HepG2 (cell line): ENCODE measurements around the gene ACTN4. TPM values are rescaled to one million over a fixed set of nuclear protein-coding genes. Genes with fewer than 3 reads are reported as not detected.

Source experiments
- ATAC-seq: fragments of 200-7000 bp; cut with Tn5 transposase; 3 replicates; pipeline ENCODE4 v1.9.1; 2020; ENCODE audit warnings: mild to moderate bottlenecking, moderate library complexity
- BruUV-seq: library from RNA; stranded (reverse); fragments of 400-500 nt; replicated peaks from 2 replicates; lab custom pipeline; 2021; lab: Mats Ljungman, UMichigan
- CTCF ChIA-PET: fragments of 300-600 bp; formaldehyde crosslinking; extraction: SDS; loops from one replicate; lab custom pipeline; 2021; ENCODE audit warnings: low total read pairs, inconsistent platforms, low intra/inter-chr PET ratio; lab: Yijun Ruan, JAX
- POLR2A ChIA-PET: fragments of 350-600 bp; sonication (Branson Sonifier 250); formaldehyde crosslinking; loops from one replicate; lab custom pipeline; 2020; ENCODE audit warnings: antibody characterized with exemption, inconsistent platforms; lab: Yijun Ruan, JAX
- DNase-seq: peaks from one replicate; pipeline ENCODE4 v3.0.0-alpha.2; 2015; ENCODE audit warnings: low spot score
- FAIRE-seq: peaks from 3 replicates; lab custom pipeline; 2011; peaks lifted over from hg19 to GRCh38; lab: Jason Lieb, UNC
- H2AFZ ChIP-seq: one replicate; pipeline ENCODE4 v1.6.1; 2011; ENCODE audit warnings: low read length, inconsistent platforms
- H3K27ac ChIP-seq: fragments of 300-600 bp; 3 replicates; pipeline ENCODE4 v1.8.0; 2011; ENCODE audit warnings: mixed run types, mild to moderate bottlenecking, mixed read lengths, low read length, inconsistent platforms; ENCODE audit not compliant: insufficient read depth; ENCODE audit errors: extremely low read length
- H3K27me3 ChIP-seq, 2 experiments: fragments of 200-600 bp in 1 of 2; 2 replicates in 1 of 2; 3 replicates in 1 of 2; pipeline versions ENCODE4 v1.6.0 to v1.8.0; 2011; ENCODE audit warnings: low read length in 2 of 2, mild to moderate bottlenecking in 2 of 2, moderate library complexity in 2 of 2, inconsistent platforms in 1 of 2; ENCODE audit not compliant: insufficient read depth in 2 of 2, control insufficient read depth in 1 of 2
- H3K36me3 ChIP-seq, 2 experiments: fragments of 200-600 bp in 1 of 2; replicated peaks in 1 of 2; 2 replicates in 1 of 2; 3 replicates in 1 of 2; pipeline versions ENCODE4 v1.5.1 to v1.8.0; 2011; ENCODE audit warnings: low read length in 2 of 2, inconsistent platforms in 1 of 2; ENCODE audit not compliant: insufficient read depth in 2 of 2, control insufficient read depth in 1 of 2
- H3K4me1 ChIP-seq: 2 replicates; pipeline ENCODE4 v1.5.1; 2012; ENCODE audit warnings: low read length, inconsistent platforms; ENCODE audit not compliant: insufficient read depth
- H3K4me2 ChIP-seq: 2 replicates; pipeline ENCODE4 v1.6.0; 2011; ENCODE audit warnings: low read depth, low read length, inconsistent platforms
- H3K4me3 ChIP-seq, 3 experiments: fragments of 200-600 bp in 1 of 3; sonication (generic), shearing (Covaris generic) in 1 of 3; replicated peaks in 1 of 3; 2 replicates each; pipeline ENCODE4 v1.5.1; 2011 to 2016; ENCODE audit warnings: low read length in 3 of 3, inconsistent platforms in 2 of 3, low read depth in 2 of 3, mild to moderate bottlenecking in 2 of 3, control low read depth in 1 of 3, mixed read lengths in 1 of 3; ENCODE audit not compliant: insufficient read depth in 1 of 3
- H3K79me2 ChIP-seq: one replicate; pipeline ENCODE4 v1.6.1; 2011; ENCODE audit warnings: low read length, inconsistent platforms; ENCODE audit not compliant: insufficient read depth
- H3K9ac ChIP-seq: 2 replicates; pipeline ENCODE4 v1.6.0; 2011; ENCODE audit warnings: mild to moderate bottlenecking, low read depth, low read length, inconsistent platforms; ENCODE audit not compliant: insufficient read depth
- H3K9me3 ChIP-seq: 2 replicates; pipeline ENCODE4 v1.5.1; 2012; ENCODE audit warnings: mild to moderate bottlenecking, low read length
- H4K20me1 ChIP-seq: 2 replicates; pipeline ENCODE4 v1.6.0; 2011; ENCODE audit warnings: inconsistent platforms, mild to moderate bottlenecking, low read length, moderate library complexity; ENCODE audit not compliant: insufficient read depth
- AGO2 ChIP-seq: fragments of 200-400 bp; formaldehyde crosslinking; optimal IDR thresholded peaks from 2 replicates; pipeline ENCODE3; 2017; ENCODE audit warnings: mild to moderate bottlenecking, low read depth, low read length, moderate library complexity
- CSRNP2 ChIP-seq: sonication (generic); formaldehyde crosslinking; conservative IDR thresholded peaks from 2 replicates; pipeline ENCODE4 v1.8.0; 2022; ENCODE audit warnings: low read depth, missing genetic modification reagents
- NBN ChIP-seq: fragments of 450-650 bp; conservative IDR thresholded peaks from 2 replicates; pipeline ENCODE4 v1.6.1; 2017
- NFIB ChIP-seq: sonication (generic); formaldehyde crosslinking; IDR thresholded peaks from 2 replicates; pipeline ENCODE4 v1.9.0; 2021; ENCODE audit warnings: missing genetic modification reagents, mild to moderate bottlenecking, borderline replicate concordance
- NFYB ChIP-seq: sonication (generic); formaldehyde crosslinking; IDR thresholded peaks from 2 replicates; pipeline ENCODE4 v1.4.0; 2020; ENCODE audit warnings: missing genetic modification reagents
- POLR2A ChIP-seq, 2 experiments: IDR thresholded peaks; 2 replicates each; pipeline ENCODE4 v1.6.1; 2011; ENCODE audit warnings: low read depth in 2 of 2, low read length in 2 of 2, mild to moderate bottlenecking in 1 of 2, moderate library complexity in 1 of 2; ENCODE audit not compliant: insufficient read depth in 1 of 2
- RBM22 ChIP-seq: fragments of 200-400 bp; formaldehyde crosslinking; optimal IDR thresholded peaks from 2 replicates; pipeline ENCODE3; 2017; ENCODE audit warnings: mild to moderate bottlenecking, low read length, moderate library complexity
- ZBTB20 ChIP-seq: sonication (generic); formaldehyde crosslinking; IDR thresholded peaks from 2 replicates; pipeline ENCODE4 v1.8.1; 2023; ENCODE audit warnings: missing genetic modification reagents, low read depth, mild to moderate bottlenecking, borderline replicate concordance
- ZBTB38 ChIP-seq: sonication (generic); formaldehyde crosslinking; IDR thresholded peaks from 2 replicates; pipeline ENCODE4 v1.5.1; 2020; ENCODE audit warnings: mild to moderate bottlenecking, missing genetic modification reagents
- ZFP36L1 ChIP-seq: sonication (generic); formaldehyde crosslinking; IDR thresholded peaks from 2 replicates; pipeline ENCODE4 v1.8.0; 2022; ENCODE audit warnings: mild to moderate bottlenecking, missing genetic modification reagents, moderate library complexity
- ZNF441 ChIP-seq: sonication (generic); formaldehyde crosslinking; IDR thresholded peaks from 2 replicates; pipeline ENCODE4 v1.7.0; 2021; ENCODE audit warnings: missing genetic modification reagents, borderline replicate concordance
- ZNF557 ChIP-seq: sonication (generic); formaldehyde crosslinking; IDR thresholded peaks from 2 replicates; pipeline ENCODE4 v1.4.0; 2020; ENCODE audit warnings: missing genetic modification reagents
- ZNF589 ChIP-seq: sonication (generic); formaldehyde crosslinking; conservative IDR thresholded peaks from 2 replicates; pipeline ENCODE4 v1.8.0; 2022; ENCODE audit warnings: mild to moderate bottlenecking, moderate library complexity, missing genetic modification reagents
- ZNF687 ChIP-seq: sonication (generic); formaldehyde crosslinking; IDR thresholded peaks from 2 replicates; pipeline ENCODE4 v1.5.1; 2020; ENCODE audit warnings: mild to moderate bottlenecking, missing genetic modification reagents, moderate library complexity
- ZNF720 ChIP-seq: sonication (generic); formaldehyde crosslinking; IDR thresholded peaks from 2 replicates; pipeline ENCODE4 v1.4.0; 2020; ENCODE audit warnings: missing genetic modification reagents
- WGBS: methylation state at CpG from one replicate; pipeline ENCODE4 v1.1.6; 2017; ENCODE audit warnings: low lambda C conversion rate; 5-methylcytosine and 5-hydroxymethylcytosine counted together
- in situ Hi-C: cut with HindIII; loops from 2 replicates; pipeline ENCODE4 v1.10.0; 2017; ENCODE audit warnings: low pct_unique_long_range_greater_than_20kb; ENCODE audit not compliant: extremely low pct_ligation_motif_present
- intact Hi-C: fragments of 100-400 bp; cut with micrococcal nuclease; formaldehyde crosslinking; loops from one replicate; pipeline ENCODE4 v1.10.0; 2022; ENCODE audit not compliant: unreplicated experiment
- polyA plus RNA-seq, 8 experiments: library from polyadenylated mRNA; depleted of rRNA in 3 of 8; stranded (reverse) in 7 of 8; unstranded in 1 of 8; fragments of >200 nt; fragmentation: Illumina TruSeq in 4 of 8; extraction: Trizol in 4 of 8; gene quantifications; 2 replicates each; pipeline versions ENCODE4 v1.2.1 to v1.2.3, GENCODE V29; 2011 to 2016; ENCODE audit warnings: low read depth in 4 of 8, missing spikeins in 1 of 8, mixed read lengths in 1 of 8; ENCODE audit not compliant: insufficient read depth in 1 of 8
- total RNA-seq, 5 experiments: library from RNA; depleted of rRNA; stranded (reverse); fragments of >200 nt; fragmentation: Illumina TruSeq; extraction: Trizol; gene quantifications; 2 replicates each; pipeline ENCODE4 v1.2.3, GENCODE V29; 2016; ENCODE audit warnings: low read depth in 1 of 5
- TF ChIP-seq, protein P1 (sequence below): sonication (generic); formaldehyde crosslinking; IDR thresholded peaks from 2 replicates; pipeline ENCODE4 v1.4.0; 2020; ENCODE audit warnings: missing genetic modification reagents; ENCODE audit errors: not compliant biosample characterization
- TF ChIP-seq, protein P2 (sequence below): sonication (generic); formaldehyde crosslinking; IDR thresholded peaks from 2 replicates; pipeline ENCODE4 v1.4.0; 2020; ENCODE audit warnings: missing genetic modification reagents

ACTN4 gene
- total and polyA plus RNA-seq, 2 of the 13 experiments (the other 11 are each of a cell fraction or from before 2014, with no cell fraction given) = 171 to 192 TPM

DNA sequence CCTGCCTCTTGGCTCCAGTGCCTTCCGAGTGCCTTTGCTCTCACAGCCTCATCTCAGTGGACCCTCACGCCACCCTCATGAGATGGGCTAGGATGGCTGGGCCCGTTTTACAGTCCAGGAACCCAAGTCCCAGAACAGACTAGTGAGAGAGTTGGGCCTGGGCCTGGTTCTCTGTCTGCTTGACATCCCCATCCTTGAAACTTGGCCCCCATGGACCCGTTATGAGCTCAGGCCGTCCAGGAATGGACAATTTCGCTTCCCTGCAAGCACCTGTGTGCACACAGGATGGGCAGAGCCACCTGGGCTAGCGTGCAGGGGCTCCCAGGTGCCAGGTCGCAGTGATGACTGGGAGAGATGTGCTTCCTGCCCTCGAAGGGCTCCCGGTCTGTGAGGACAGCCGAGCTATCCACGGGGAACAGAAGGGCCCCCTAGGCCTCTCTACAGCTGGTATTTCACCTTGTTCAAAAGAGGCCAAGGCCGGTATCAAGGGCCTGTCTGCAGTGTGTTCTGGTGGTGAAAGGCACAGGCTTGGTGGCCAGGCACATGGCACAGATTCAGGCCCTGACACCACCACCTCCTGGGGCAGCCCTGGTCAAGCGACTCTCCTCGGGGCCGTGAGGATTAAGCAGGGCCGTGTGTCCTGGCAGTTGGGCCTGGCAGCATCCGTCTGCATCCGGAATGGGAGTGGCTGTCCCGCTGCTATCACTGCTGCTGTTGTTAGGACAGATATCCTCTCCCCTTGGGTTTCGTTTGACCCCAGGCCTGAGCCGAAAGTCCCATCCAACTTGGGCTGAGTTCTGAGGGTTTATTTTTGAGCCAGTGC is 58.0 kb downstream of the ACTN4 start:
- Histone ChIP-seq H4K20me1 (no peaks in the 10 kb centered on the region), H3K27ac (no peak overlapping the region), H2AFZ (no peak overlapping the region), H3K9ac (no peak overlapping the region), H3K36me3 (peaks cover 56 to 88% of the 10 kb centered on the region in 2 experiments), H3K79me2 (peaks cover 14% of the 10 kb centered on the region), H3K9me3 (no peaks in the 10 kb centered on the region), H3K4me2 (no peak overlapping the region), H3K4me1 (peaks cover 72% of the 10 kb centered on the region), H3K27me3 (no peaks in the 10 kb centered on the region), H3K4me3 (no peak overlapping the region)
- no peak for FAIRE-seq
- in situ Hi-C loops (no loop called here), intact Hi-C loops (no loop called here)
- no peak for ATAC-seq
- WGBS = 98% methylated on average over 9 of the region's 22 CpGs
- CTCF ChIA-PET = no interaction called here
- DNase-seq = no peak
- no TSS peak for BruUV-seq
- POLR2A ChIA-PET = no interaction called here
- TF ChIP-seq POLR2A (IDR thresholded peaks at IDR 0.05; ENCODE audit: insufficient read depth in 1 of 2, low read depth in 2 of 2, low read length in 2 of 2) (0 out of 4 replicates have a peak, but pooled peaks of 1 of the 2 experiments have one; percentile 41), ZNF441 (CRISPR knock-in tag) (no peak), NFIB (no peak), ZFP36L1 (no peak), ZNF589 (CRISPR knock-in tag) (no peak), ZNF720 (CRISPR knock-in tag) (no peak), ZNF557 (no peak), ZBTB20 (CRISPR knock-in tag) (no peak), NFYB (no peak), AGO2 (peak; percentile 67), RBM22 (peak; percentile 92), CSRNP2 (CRISPR knock-in tag) (no peak), ZNF687 (CRISPR knock-in tag) (peak; percentile 34; the same call in 1 of the 2 replicates), NBN (no peak), ZBTB38 (CRISPR knock-in tag) (no peak)
- TF ChIP-seq, protein P1, sequence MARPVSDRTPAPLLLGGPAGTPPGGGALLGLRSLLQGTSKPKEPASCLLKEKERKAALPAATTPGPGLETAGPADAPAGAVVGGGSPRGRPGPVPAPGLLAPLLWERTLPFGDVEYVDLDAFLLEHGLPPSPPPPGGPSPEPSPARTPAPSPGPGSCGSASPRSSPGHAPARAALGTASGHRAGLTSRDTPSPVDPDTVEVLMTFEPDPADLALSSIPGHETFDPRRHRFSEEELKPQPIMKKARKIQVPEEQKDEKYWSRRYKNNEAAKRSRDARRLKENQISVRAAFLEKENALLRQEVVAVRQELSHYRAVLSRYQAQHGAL = no peak
- TF ChIP-seq, protein P2, sequence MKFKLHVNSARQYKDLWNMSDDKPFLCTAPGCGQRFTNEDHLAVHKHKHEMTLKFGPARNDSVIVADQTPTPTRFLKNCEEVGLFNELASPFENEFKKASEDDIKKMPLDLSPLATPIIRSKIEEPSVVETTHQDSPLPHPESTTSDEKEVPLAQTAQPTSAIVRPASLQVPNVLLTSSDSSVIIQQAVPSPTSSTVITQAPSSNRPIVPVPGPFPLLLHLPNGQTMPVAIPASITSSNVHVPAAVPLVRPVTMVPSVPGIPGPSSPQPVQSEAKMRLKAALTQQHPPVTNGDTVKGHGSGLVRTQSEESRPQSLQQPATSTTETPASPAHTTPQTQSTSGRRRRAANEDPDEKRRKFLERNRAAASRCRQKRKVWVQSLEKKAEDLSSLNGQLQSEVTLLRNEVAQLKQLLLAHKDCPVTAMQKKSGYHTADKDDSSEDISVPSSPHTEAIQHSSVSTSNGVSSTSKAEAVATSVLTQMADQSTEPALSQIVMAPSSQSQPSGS = no peak
